ENCODE measurements around the gene FAM135A. TPM values are rescaled to one million over a fixed set of nuclear protein-coding genes. Genes with fewer than 3 reads are reported as not detected.

FAM135A gene
- total and polyA plus RNA-seq, 4 donors = 2.7 to 15.6 (median 5.8) TPM

DNA sequence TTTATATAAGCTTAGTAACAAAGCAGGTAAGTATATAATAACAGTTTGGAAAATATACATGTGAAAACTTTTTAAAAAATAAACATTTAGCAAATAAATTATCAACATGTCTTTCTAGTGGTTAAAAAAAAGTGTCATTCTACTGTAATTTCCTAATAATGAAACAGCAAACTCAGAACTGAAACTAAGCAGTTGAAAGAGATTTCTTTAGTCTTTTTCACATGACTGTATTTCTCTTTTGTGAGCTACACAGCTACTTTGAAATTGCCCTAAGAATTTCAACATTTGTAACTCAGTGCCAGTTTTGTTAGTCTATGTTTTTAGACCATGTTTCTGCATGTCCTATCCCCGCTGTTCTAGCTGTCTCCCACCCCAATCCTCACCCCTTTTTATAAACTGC is 125.1 kb downstream of the FAM135A start:
- Histone ChIP-seq H3K27ac (ENCODE audit: low read depth in 1 of 2, low read length in 2 of 2) (no peak overlapping the region), H3K4me3 (ENCODE audit: low read depth in 1 of 3, low read length in 3 of 3) (no peak overlapping the region), H3K9me3 (ENCODE audit: control insufficient read depth in 4 of 4, low read length in 3 of 4) (no peaks in the 10 kb centered on the region), H3K27me3 (ENCODE audit: control insufficient read depth in 4 of 4, insufficient read depth in 4 of 4, low read length in 3 of 4) (no peaks in the 10 kb centered on the region), H3K9ac (ENCODE audit: low read depth in 1 of 2, low read length in 2 of 2) (no peak overlapping the region), H3K36me3 (ENCODE audit: control insufficient read depth in 4 of 4, insufficient read depth in 3 of 4, low read depth in 1 of 4, low read length in 3 of 4) (no peaks in the 10 kb centered on the region), H3K4me1 (ENCODE audit: control insufficient read depth in 4 of 4, insufficient read depth in 4 of 4, low read length in 3 of 4) (no peaks in the 10 kb centered on the region)
- DNase-seq (ENCODE audit: low spot score) = no peak
- TF ChIP-seq, protein P1, sequence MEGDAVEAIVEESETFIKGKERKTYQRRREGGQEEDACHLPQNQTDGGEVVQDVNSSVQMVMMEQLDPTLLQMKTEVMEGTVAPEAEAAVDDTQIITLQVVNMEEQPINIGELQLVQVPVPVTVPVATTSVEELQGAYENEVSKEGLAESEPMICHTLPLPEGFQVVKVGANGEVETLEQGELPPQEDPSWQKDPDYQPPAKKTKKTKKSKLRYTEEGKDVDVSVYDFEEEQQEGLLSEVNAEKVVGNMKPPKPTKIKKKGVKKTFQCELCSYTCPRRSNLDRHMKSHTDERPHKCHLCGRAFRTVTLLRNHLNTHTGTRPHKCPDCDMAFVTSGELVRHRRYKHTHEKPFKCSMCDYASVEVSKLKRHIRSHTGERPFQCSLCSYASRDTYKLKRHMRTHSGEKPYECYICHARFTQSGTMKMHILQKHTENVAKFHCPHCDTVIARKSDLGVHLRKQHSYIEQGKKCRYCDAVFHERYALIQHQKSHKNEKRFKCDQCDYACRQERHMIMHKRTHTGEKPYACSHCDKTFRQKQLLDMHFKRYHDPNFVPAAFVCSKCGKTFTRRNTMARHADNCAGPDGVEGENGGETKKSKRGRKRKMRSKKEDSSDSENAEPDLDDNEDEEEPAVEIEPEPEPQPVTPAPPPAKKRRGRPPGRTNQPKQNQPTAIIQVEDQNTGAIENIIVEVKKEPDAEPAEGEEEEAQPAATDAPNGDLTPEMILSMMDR (IDR thresholded peaks at IDR 0.05; ENCODE audit: low read depth, low read length, missing input control) = no peak
- TF ChIP-seq RXRA (IDR thresholded peaks at IDR 0.05) (no peak), JUND (IDR thresholded peaks at IDR 0.05) (no peak), FOXA1 (IDR thresholded peaks at IDR 0.05) (no peak), RAD21 (IDR thresholded peaks at IDR 0.05) (no peak), EGR1 (IDR thresholded peaks at IDR 0.05; ENCODE audit: low read depth in 2 of 2) (no peak), HNF4G (IDR thresholded peaks at IDR 0.05) (no peak), HNF4A (conservative IDR thresholded peaks at IDR 0.05) (no peak), FOXA2 (IDR thresholded peaks at IDR 0.05) (no peak), MAX (IDR thresholded peaks at IDR 0.05) (no peak), NR2F2 (IDR thresholded peaks at IDR 0.05) (no peak), GABPA (IDR thresholded peaks at IDR 0.05 in 1 of 2, conservative IDR thresholded peaks at IDR 0.05 in 1 of 2) (no peak), TAF1 (conservative IDR thresholded peaks at IDR 0.05) (no peak), ATF3 (IDR thresholded peaks at IDR 0.05) (no peak), YY1 (IDR thresholded peaks at IDR 0.05) (no peak), SP1 (IDR thresholded peaks at IDR 0.05) (no peak)
- TF ChIP-seq, protein P2, sequence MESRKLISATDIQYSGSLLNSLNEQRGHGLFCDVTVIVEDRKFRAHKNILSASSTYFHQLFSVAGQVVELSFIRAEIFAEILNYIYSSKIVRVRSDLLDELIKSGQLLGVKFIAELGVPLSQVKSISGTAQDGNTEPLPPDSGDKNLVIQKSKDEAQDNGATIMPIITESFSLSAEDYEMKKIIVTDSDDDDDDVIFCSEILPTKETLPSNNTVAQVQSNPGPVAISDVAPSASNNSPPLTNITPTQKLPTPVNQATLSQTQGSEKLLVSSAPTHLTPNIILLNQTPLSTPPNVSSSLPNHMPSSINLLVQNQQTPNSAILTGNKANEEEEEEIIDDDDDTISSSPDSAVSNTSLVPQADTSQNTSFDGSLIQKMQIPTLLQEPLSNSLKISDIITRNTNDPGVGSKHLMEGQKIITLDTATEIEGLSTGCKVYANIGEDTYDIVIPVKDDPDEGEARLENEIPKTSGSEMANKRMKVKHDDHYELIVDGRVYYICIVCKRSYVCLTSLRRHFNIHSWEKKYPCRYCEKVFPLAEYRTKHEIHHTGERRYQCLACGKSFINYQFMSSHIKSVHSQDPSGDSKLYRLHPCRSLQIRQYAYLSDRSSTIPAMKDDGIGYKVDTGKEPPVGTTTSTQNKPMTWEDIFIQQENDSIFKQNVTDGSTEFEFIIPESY (IDR thresholded peaks at IDR 0.05) = no peak
- TF ChIP-seq, protein P3, sequence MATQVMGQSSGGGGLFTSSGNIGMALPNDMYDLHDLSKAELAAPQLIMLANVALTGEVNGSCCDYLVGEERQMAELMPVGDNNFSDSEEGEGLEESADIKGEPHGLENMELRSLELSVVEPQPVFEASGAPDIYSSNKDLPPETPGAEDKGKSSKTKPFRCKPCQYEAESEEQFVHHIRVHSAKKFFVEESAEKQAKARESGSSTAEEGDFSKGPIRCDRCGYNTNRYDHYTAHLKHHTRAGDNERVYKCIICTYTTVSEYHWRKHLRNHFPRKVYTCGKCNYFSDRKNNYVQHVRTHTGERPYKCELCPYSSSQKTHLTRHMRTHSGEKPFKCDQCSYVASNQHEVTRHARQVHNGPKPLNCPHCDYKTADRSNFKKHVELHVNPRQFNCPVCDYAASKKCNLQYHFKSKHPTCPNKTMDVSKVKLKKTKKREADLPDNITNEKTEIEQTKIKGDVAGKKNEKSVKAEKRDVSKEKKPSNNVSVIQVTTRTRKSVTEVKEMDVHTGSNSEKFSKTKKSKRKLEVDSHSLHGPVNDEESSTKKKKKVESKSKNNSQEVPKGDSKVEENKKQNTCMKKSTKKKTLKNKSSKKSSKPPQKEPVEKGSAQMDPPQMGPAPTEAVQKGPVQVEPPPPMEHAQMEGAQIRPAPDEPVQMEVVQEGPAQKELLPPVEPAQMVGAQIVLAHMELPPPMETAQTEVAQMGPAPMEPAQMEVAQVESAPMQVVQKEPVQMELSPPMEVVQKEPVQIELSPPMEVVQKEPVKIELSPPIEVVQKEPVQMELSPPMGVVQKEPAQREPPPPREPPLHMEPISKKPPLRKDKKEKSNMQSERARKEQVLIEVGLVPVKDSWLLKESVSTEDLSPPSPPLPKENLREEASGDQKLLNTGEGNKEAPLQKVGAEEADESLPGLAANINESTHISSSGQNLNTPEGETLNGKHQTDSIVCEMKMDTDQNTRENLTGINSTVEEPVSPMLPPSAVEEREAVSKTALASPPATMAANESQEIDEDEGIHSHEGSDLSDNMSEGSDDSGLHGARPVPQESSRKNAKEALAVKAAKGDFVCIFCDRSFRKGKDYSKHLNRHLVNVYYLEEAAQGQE (IDR thresholded peaks at IDR 0.05) = no peak
- WGBS = 85% methylated on average over 1 of the region's 1 CpG

All from liver (tissue), 9 donors.